Immature natural killer cell (primary cell): ENCODE results near the gene DDX46. TPM values are rescaled to one million over a fixed set of nuclear protein-coding genes. Genes with fewer than 3 reads are reported as not detected.
A peak's percentile ranks its signal among the peaks of the same experiment; 100 is the strongest.
"Not testable (repeated sequence)": the region's sequence is repeated elsewhere in the genome, so short reads cannot be mapped to it uniquely, and the experiment has no call there.

Source experiments
- DNase-seq, 3 donors: peaks; one replicate each; pipeline ENCODE4 v3.0.0; 2022; ENCODE audit warnings: mixed read lengths in 1 of 3
- H3K27ac Mint-ChIP-seq, 6 donors: one replicate each; pipeline ENCODE4 v1.8.0; 2020; ENCODE audit warnings: mixed read lengths in 6 of 6, mild to moderate bottlenecking in 5 of 6, inconsistent platforms in 4 of 6, moderate library complexity in 3 of 6
- H3K27me3 Mint-ChIP-seq, 3 donors: one replicate each; pipeline ENCODE4 v1.8.0; 2020 to 2021; ENCODE audit warnings: low read depth in 3 of 3, mild to moderate bottlenecking in 3 of 3, mixed read lengths in 3 of 3, moderate library complexity in 3 of 3, inconsistent platforms in 1 of 3
- H3K36me3 Mint-ChIP-seq, 3 donors: one replicate each; pipeline ENCODE4 v1.8.0; 2020; ENCODE audit warnings: mixed read lengths in 3 of 3, inconsistent platforms in 2 of 3, mild to moderate bottlenecking in 2 of 3
- H3K4me1 Mint-ChIP-seq, 2 donors: one replicate each; pipeline ENCODE4 v1.8.0; 2020; ENCODE audit warnings: inconsistent platforms in 2 of 2, mild to moderate bottlenecking in 2 of 2, mixed read lengths in 2 of 2, moderate library complexity in 1 of 2
- H3K4me3 Mint-ChIP-seq, 5 donors: one replicate each; pipeline ENCODE4 v1.8.0; 2020; ENCODE audit warnings: mild to moderate bottlenecking in 5 of 5, mixed read lengths in 5 of 5, inconsistent platforms in 3 of 5, moderate library complexity in 3 of 5
- H3K9me3 Mint-ChIP-seq, 6 donors: one replicate each; pipeline ENCODE4 v1.8.0; 2020; ENCODE audit warnings: mild to moderate bottlenecking in 6 of 6, mixed read lengths in 6 of 6, inconsistent platforms in 4 of 6, moderate library complexity in 3 of 6
- polyA plus RNA-seq, 3 donors: library from polyadenylated mRNA; unstranded; fragments of 300-500 nt; fragmentation: Illumina TruSeq; gene quantifications; one replicate each; pipeline ENCODE4 v1.2.3, GENCODE V29; 2021

Gene DDX46
- polyA plus RNA-seq, 3 donors from 2014 or later, result 12.0 to 28.2 (median 16.0) TPM

- Mint-ChIP-seq H3K4me1 (no peaks in the 10 kb centered on the region), H3K27me3 (peaks cover 0 to 2% (median 1%) of the 10 kb centered on the region in 3 donors), H3K27ac (peak overlapping the region in 2 of 6 donors; percentile 28 to 52), H3K9me3 (no peaks in the 10 kb centered on the region), H3K4me3 (no peak overlapping the region), H3K36me3 (peaks cover 28 to 50% (median 41%) of the 10 kb centered on the region in 3 donors)
- no peak for DNase-seq
Observed at GRCh38 chr5:134798468-134798867, 39.9 kb downstream of the DDX46 start.

- H3K36me3 Mint-ChIP-seq, result peaks cover 14 to 28% (median 17%) of the 10 kb centered on the region in 3 donors
- no peaks in the 10 kb centered on the region for H3K4me1 Mint-ChIP-seq
- no peaks in the 10 kb centered on the region for H3K9me3 Mint-ChIP-seq
- H3K4me3 Mint-ChIP-seq, result no peak overlapping the region
- no peak overlapping the region for H3K27ac Mint-ChIP-seq
- no peaks in the 10 kb centered on the region for H3K27me3 Mint-ChIP-seq
- no peak for DNase-seq
Observed at GRCh38 chr5:134803821-134804220, 45.2 kb downstream of the DDX46 start.

GRCh38 chr5:134813407-134813806 lies 54.8 kb downstream of the DDX46 start:
- Mint-ChIP-seq H3K9me3 (no peaks in the 10 kb centered on the region), H3K4me1 (peaks cover 4 to 10% of the 10 kb centered on the region in 2 donors), H3K27me3 (no peaks in the 10 kb centered on the region), H3K36me3 (peaks cover 11 to 33% (median 13%) of the 10 kb centered on the region in 3 donors), H3K27ac (peak overlapping the region in 3 of 6 donors; percentile 51 to 78 (median 71)), H3K4me3 (no peak overlapping the region)
- no peak for DNase-seq

GRCh38 chr5:134813827-134814226 lies 55.2 kb downstream of the DDX46 start:
- Mint-ChIP-seq H3K4me1 (peaks cover 4 to 10% of the 10 kb centered on the region in 2 donors), H3K36me3 (peaks cover 11 to 38% (median 16%) of the 10 kb centered on the region in 3 donors), H3K4me3 (no peak overlapping the region), H3K27ac (peak overlapping the region in 2 of 6 donors; percentile 51 to 78), H3K9me3 (no peaks in the 10 kb centered on the region), H3K27me3 (no peaks in the 10 kb centered on the region)
- no peak for DNase-seq

GRCh38 chr5:134817006-134817405 lies 58.4 kb downstream of the DDX46 start:
- peaks cover 16 to 49% (median 18%) of the 10 kb centered on the region in 3 donors for H3K36me3 Mint-ChIP-seq
- H3K27me3 Mint-ChIP-seq, result peaks cover 0 to 2% (median 0%) of the 10 kb centered on the region in 3 donors
- no peak for DNase-seq
- H3K4me1 Mint-ChIP-seq, result peaks cover 4 to 10% of the 10 kb centered on the region in 2 donors
- H3K27ac Mint-ChIP-seq, result no peak overlapping the region
- H3K9me3 Mint-ChIP-seq, result no peaks in the 10 kb centered on the region
- H3K4me3 Mint-ChIP-seq, result no peak overlapping the region

GRCh38 chr5:134818776-134819175 lies 60.2 kb downstream of the DDX46 start:
- Mint-ChIP-seq H3K36me3 (peaks cover 18 to 48% (median 22%) of the 10 kb centered on the region in 3 donors), H3K27ac (peak overlapping the region in 1 of 6 donors; percentile 40), H3K9me3 (no peaks in the 10 kb centered on the region), H3K4me3 (no peak overlapping the region), H3K4me1 (peaks cover under 1 to 3% of the 10 kb centered on the region in 2 donors), H3K27me3 (peaks cover 0 to 2% (median 0%) of the 10 kb centered on the region in 3 donors)
- DNase-seq, result no peak

- Mint-ChIP-seq H3K36me3 (peaks cover 18 to 48% (median 22%) of the 10 kb centered on the region in 3 donors), H3K4me3 (no peak overlapping the region), H3K27ac (no peak overlapping the region), H3K9me3 (no peaks in the 10 kb centered on the region), H3K27me3 (peaks cover 0 to 2% (median 0%) of the 10 kb centered on the region in 3 donors), H3K4me1 (no peaks in the 10 kb centered on the region)
- no peak for DNase-seq
Observed at GRCh38 chr5:134819407-134819963, 60.9 kb downstream of the DDX46 start.

- H3K27ac Mint-ChIP-seq, result no peak overlapping the region
- no peak for DNase-seq
- H3K9me3 Mint-ChIP-seq, result no peaks in the 10 kb centered on the region
- no peak overlapping the region for H3K4me3 Mint-ChIP-seq
- H3K4me1 Mint-ChIP-seq, result no peaks in the 10 kb centered on the region
- H3K27me3 Mint-ChIP-seq, result peaks cover 0 to 2% (median 0%) of the 10 kb centered on the region in 3 donors
- peaks cover 18 to 48% (median 35%) of the 10 kb centered on the region in 3 donors for H3K36me3 Mint-ChIP-seq
Observed at GRCh38 chr5:134821841-134822240, 63.3 kb downstream of the DDX46 start.

GRCh38 chr5:134824681-134825080 lies 66.1 kb downstream of the DDX46 start:
- Mint-ChIP-seq H3K4me3 (no peak overlapping the region), H3K36me3 (peaks cover 6 to 45% (median 25%) of the 10 kb centered on the region in 3 donors), H3K27ac (no peak overlapping the region)

GRCh38 chr5:134825212-134825611 lies 66.6 kb downstream of the DDX46 start:
- DNase-seq, result no peak
- Mint-ChIP-seq H3K4me3 (no peak overlapping the region), H3K27me3 (no peaks in the 10 kb centered on the region), H3K27ac (peak overlapping the region in 1 of 6 donors; percentile 54), H3K36me3 (peaks cover 5 to 43% (median 25%) of the 10 kb centered on the region in 3 donors), H3K4me1 (no peaks in the 10 kb centered on the region), H3K9me3 (no peaks in the 10 kb centered on the region)

More at GRCh38 chr5:134824681-134825080, 66.1 kb downstream of the DDX46 start:
- Mint-ChIP-seq H3K27me3 (peaks cover 0 to 1% (median 0%) of the 10 kb centered on the region in 3 donors), H3K9me3 (no peaks in the 10 kb centered on the region), H3K4me1 (no peaks in the 10 kb centered on the region)
- no peak for DNase-seq

- DNase-seq, result no peak
- Mint-ChIP-seq H3K4me3 (no peak overlapping the region), H3K36me3 (peaks cover 0 to 12% (median 9%) of the 10 kb centered on the region in 3 donors), H3K27me3 (peaks cover 0 to 2% (median 0%) of the 10 kb centered on the region in 3 donors), H3K9me3 (no peaks in the 10 kb centered on the region), H3K4me1 (no peaks in the 10 kb centered on the region), H3K27ac (no peak overlapping the region)
Observed at GRCh38 chr5:134833340-134834032, 74.9 kb downstream of the DDX46 start.

GRCh38 chr5:134835623-134836022 lies 77.0 kb downstream of the DDX46 start:
- Mint-ChIP-seq H3K27ac (no peak overlapping the region), H3K36me3 (peaks cover 0 to 13% (median 9%) of the 10 kb centered on the region in 3 donors), H3K4me1 (no peaks in the 10 kb centered on the region)

GRCh38 chr5:134837530-134838181 lies 79.1 kb downstream of the DDX46 start:
- Mint-ChIP-seq H3K36me3 (peaks cover 0 to 13% (median 6%) of the 10 kb centered on the region in 3 donors), H3K4me3 (no peak overlapping the region), H3K4me1 (no peaks in the 10 kb centered on the region), H3K27ac (no peak overlapping the region), H3K27me3 (peaks cover 0 to 2% (median 0%) of the 10 kb centered on the region in 3 donors), H3K9me3 (no peaks in the 10 kb centered on the region)
- DNase-seq, result no peak

More at GRCh38 chr5:134835623-134836022, 77.0 kb downstream of the DDX46 start:
- H3K27me3 Mint-ChIP-seq, result peaks cover 0 to 4% (median 0%) of the 10 kb centered on the region in 3 donors
- no peak overlapping the region for H3K4me3 Mint-ChIP-seq
- no peaks in the 10 kb centered on the region for H3K9me3 Mint-ChIP-seq
- no peak for DNase-seq

GRCh38 chr5:134838361-134838760 lies 79.8 kb downstream of the DDX46 start:
- H3K4me3 Mint-ChIP-seq, H3K9me3 Mint-ChIP-seq, H3K4me1 Mint-ChIP-seq, H3K36me3 Mint-ChIP-seq, H3K27me3 Mint-ChIP-seq, DNase-seq, H3K27ac Mint-ChIP-seq: not testable (repeated sequence)
